Mammary epithelial cell (primary cell): ENCODE results near the gene PTPRM.

ENCODE experiments used
- EZH2 ChIP-seq: IDR thresholded peaks from 2 replicates; pipeline ENCODE4 v1.6.1; 2012; ENCODE audit warnings: low read length, inconsistent platforms, borderline replicate concordance
- TF ChIP-seq, protein P1 (sequence below), 2 donors: IDR thresholded peaks in 1 of 2; conservative IDR thresholded peaks in 1 of 2; 2 replicates each; pipeline ENCODE4 v1.5.1; 2011 to 2012; ENCODE audit warnings: inconsistent platforms in 2 of 2, low read length in 2 of 2, mild to moderate bottlenecking in 2 of 2, control low read depth in 1 of 2, low read depth in 1 of 2; ENCODE audit not compliant: insufficient read depth in 1 of 2; ENCODE audit errors: extremely low read depth in 1 of 2

DNA sequence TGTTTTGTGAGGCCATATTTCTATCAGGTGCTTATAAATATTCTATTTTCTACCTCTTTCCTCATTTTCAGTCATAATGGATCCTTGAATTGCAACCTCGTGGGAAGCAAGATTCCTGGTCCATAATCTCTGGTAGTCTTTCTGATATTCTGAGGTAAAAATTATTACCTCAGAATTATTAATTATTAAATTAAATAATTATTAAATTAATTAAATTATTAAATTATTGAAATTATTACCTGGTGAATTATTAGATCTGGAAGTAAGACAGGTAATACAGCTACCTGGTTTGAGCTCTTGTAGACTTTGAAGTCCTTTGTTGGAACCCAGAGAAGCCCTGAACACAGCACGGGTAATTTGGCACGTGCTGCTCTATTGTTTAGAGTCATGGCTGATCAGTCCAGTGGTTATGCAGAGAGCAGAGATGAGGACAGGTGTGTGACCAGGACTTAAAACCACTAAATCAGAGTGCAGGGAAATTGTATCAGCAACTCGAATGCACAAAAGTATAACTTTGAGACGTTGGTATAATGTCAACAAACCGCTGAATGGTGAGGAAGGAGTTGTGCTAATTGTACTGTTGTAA is 46.8 kb upstream of the PTPRM start:
- TF ChIP-seq, protein P1, sequence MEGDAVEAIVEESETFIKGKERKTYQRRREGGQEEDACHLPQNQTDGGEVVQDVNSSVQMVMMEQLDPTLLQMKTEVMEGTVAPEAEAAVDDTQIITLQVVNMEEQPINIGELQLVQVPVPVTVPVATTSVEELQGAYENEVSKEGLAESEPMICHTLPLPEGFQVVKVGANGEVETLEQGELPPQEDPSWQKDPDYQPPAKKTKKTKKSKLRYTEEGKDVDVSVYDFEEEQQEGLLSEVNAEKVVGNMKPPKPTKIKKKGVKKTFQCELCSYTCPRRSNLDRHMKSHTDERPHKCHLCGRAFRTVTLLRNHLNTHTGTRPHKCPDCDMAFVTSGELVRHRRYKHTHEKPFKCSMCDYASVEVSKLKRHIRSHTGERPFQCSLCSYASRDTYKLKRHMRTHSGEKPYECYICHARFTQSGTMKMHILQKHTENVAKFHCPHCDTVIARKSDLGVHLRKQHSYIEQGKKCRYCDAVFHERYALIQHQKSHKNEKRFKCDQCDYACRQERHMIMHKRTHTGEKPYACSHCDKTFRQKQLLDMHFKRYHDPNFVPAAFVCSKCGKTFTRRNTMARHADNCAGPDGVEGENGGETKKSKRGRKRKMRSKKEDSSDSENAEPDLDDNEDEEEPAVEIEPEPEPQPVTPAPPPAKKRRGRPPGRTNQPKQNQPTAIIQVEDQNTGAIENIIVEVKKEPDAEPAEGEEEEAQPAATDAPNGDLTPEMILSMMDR (conservative IDR thresholded peaks at IDR 0.05 in 1 of 2, IDR thresholded peaks at IDR 0.05 in 1 of 2; ENCODE audit: extremely low read depth in 1 of 2, insufficient read depth in 1 of 2, low read depth in 1 of 2, low read length in 2 of 2), result no peak
- no peak for TF ChIP-seq EZH2
